Mammary epithelial cell (primary cell): ENCODE results near the gene ZNF723.

Source experiments
- CTCF ChIP-seq, 2 donors: IDR thresholded peaks in 1 of 2; conservative IDR thresholded peaks in 1 of 2; 2 replicates each; pipeline ENCODE4 v1.5.1; 2011 to 2012; ENCODE audit warnings: inconsistent platforms in 2 of 2, low read length in 2 of 2, mild to moderate bottlenecking in 2 of 2, control low read depth in 1 of 2, low read depth in 1 of 2; ENCODE audit not compliant: insufficient read depth in 1 of 2; ENCODE audit errors: extremely low read depth in 1 of 2
- EZH2 ChIP-seq: IDR thresholded peaks from 2 replicates; pipeline ENCODE4 v1.6.1; 2012; ENCODE audit warnings: low read length, inconsistent platforms, borderline replicate concordance

DNA sequence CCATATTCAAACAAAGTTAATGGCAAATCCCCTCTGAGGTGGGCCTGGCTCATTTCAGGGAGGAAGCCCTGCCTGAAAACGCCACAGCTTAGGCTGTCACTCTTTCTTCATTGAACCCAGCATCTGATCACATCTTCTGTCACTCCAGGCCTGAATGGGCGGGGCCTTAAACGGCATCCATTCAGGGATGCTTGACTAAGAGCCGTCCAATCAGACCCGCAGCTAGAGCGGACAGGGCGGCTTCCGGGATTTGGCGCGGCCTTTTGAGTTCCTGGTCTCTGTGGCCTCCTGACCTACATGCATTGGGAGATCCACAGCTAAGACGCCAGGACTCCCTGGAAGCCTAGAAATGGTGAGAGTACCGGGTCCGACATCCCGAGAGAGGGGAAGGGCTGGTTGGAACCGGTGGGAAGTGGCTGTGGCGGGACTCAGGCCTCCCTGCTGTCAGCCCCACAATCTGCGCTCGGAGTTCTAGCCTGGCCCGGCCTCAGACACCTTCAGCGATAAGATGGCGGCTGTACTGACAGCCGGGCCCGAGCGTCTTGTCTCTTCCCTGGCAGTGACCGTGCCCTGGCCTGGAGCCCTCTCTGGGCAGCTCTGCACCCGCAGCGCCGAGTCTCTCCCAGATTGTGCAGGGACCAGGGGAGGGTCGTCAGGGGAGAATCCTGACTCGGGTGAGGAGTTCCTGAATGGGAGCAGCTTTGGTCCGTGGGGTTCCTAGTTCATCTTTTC is at the start of gene ZNF723:
- TF ChIP-seq EZH2 (no peak), CTCF (conservative IDR thresholded peaks at IDR 0.05 in 1 of 2, IDR thresholded peaks at IDR 0.05 in 1 of 2; ENCODE audit: extremely low read depth in 1 of 2, insufficient read depth in 1 of 2, low read depth in 1 of 2, low read length in 2 of 2) (no peak)
